Left lung (tissue), 10 donors: ENCODE results near the gene CLIC3. TPM values are rescaled to one million over a fixed set of nuclear protein-coding genes. Genes with fewer than 3 reads are reported as not detected.

ENCODE experiments used
- ATAC-seq: fragments of 200-7000 bp; cut with Tn5 transposase; one replicate; pipeline ENCODE4 v1.9.1; 2020; ENCODE audit warnings: moderate library complexity
- DNase-seq, 4 donors: peaks; one replicate each; pipeline ENCODE4 v3.0.0-alpha.2; 2013 to 2020
- H3K27ac ChIP-seq, 2 donors: fragments of 200-600 bp; sonication (generic) in 1 of 2; one replicate each; pipeline versions ENCODE4 v1.5.0 to v1.8.0; 2020 to 2021
- H3K27me3 ChIP-seq, 2 donors: fragments of 200-600 bp; sonication (generic) in 1 of 2; one replicate each; pipeline versions ENCODE4 v1.5.0 to v1.8.0; 2020 to 2021
- H3K36me3 ChIP-seq, 2 donors: fragments of 200-600 bp; sonication (generic) in 1 of 2; one replicate each; pipeline versions ENCODE4 v1.5.0 to v1.8.0; 2020 to 2021
- H3K4me1 ChIP-seq, 2 donors: fragments of 200-600 bp; one replicate each; pipeline ENCODE4 v1.8.0; 2021
- H3K4me3 ChIP-seq, 2 donors: fragments of 200-600 bp; sonication (generic) in 1 of 2; one replicate each; pipeline versions ENCODE4 v1.5.0 to v1.8.0; 2020 to 2021; ENCODE audit warnings: mild to moderate bottlenecking in 1 of 2
- H3K9me3 ChIP-seq, 2 donors: fragments of 200-600 bp; sonication (generic) in 1 of 2; one replicate each; pipeline versions ENCODE4 v1.5.0 to v1.8.0; 2020 to 2021
- intact Hi-C, 2 donors: fragments of 100-400 bp; cut with DNase I; formaldehyde crosslinking; loops; one replicate each; pipeline versions ENCODE4 v1.11.2 to v1.14.2; 2022
- polyA plus RNA-seq, 6 donors: library from polyadenylated mRNA; unstranded; fragments of 120-200 nt; gene quantifications; one replicate each; pipeline ENCODE4 v1.2.1, GENCODE V29; 2013; ENCODE audit not compliant: insufficient read length in 6 of 6
- total RNA-seq, 2 donors: library from RNA; stranded (reverse); fragmentation: NEBNext Ultra II Directional; extraction: Animal tissue kit (Norgen Biotek cat#: 25700); gene quantifications; one replicate each; pipeline ENCODE4 v1.2.1, GENCODE V29; 2021
- TF ChIP-seq, protein P1 (sequence below), 2 donors: fragments of 200-600 bp; sonication (generic) in 1 of 2; IDR thresholded peaks; one replicate each; pipeline versions ENCODE4 v1.5.0 to v1.8.0; 2021; ENCODE audit warnings: antibody characterized with exemption in 2 of 2
- donor health status: DM: no; HTN: yes; CAD: no.
- donor health status: DM: no; HTN: no; CAD: no.

The CLIC3 gene
- total and polyA plus RNA-seq, 8 donors = 30.7 to 85.4 (median 42.3) TPM

- no peak for DNase-seq
- H3K36me3 ChIP-seq = no peaks in the 10 kb centered on the region
- intact Hi-C loops = no loop called here
- no peaks in the 10 kb centered on the region for H3K9me3 ChIP-seq
- peaks cover under 1 to 24% of the 10 kb centered on the region in 2 donors for H3K4me1 ChIP-seq
- H3K27ac ChIP-seq = no peak overlapping the region
- TF ChIP-seq, protein P1, sequence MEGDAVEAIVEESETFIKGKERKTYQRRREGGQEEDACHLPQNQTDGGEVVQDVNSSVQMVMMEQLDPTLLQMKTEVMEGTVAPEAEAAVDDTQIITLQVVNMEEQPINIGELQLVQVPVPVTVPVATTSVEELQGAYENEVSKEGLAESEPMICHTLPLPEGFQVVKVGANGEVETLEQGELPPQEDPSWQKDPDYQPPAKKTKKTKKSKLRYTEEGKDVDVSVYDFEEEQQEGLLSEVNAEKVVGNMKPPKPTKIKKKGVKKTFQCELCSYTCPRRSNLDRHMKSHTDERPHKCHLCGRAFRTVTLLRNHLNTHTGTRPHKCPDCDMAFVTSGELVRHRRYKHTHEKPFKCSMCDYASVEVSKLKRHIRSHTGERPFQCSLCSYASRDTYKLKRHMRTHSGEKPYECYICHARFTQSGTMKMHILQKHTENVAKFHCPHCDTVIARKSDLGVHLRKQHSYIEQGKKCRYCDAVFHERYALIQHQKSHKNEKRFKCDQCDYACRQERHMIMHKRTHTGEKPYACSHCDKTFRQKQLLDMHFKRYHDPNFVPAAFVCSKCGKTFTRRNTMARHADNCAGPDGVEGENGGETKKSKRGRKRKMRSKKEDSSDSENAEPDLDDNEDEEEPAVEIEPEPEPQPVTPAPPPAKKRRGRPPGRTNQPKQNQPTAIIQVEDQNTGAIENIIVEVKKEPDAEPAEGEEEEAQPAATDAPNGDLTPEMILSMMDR (IDR thresholded peaks at IDR 0.05) = no peak
- H3K27me3 ChIP-seq = peaks cover 0 to 8% of the 10 kb centered on the region in 2 donors
- H3K4me3 ChIP-seq = no peak overlapping the region
- ATAC-seq = no peak
Measured at GRCh38 chr9:136970361-136970760, 26.0 kb downstream of the CLIC3 start.

DNA sequence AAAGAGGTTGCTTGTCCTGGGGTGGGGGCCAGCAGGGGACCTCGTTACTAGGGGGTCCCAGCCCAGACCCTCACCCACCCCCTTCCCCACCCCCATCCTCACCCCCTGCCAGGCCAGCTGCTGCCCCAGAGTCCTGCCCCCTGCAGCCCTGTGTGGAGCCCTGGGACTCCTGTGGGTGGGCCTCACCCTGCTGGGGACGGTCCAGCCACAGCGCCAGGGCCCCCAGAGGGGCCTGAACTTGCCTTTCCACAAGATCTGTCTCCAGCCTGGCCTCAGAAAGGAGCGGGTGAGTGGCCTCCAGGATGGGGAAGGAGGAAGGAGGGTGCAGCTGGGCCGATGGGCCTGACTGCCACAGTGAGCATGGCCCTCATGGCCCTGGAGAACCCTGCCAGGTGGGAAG is 26.6 kb downstream of the CLIC3 start:
- TF ChIP-seq, protein P1 (IDR thresholded peaks at IDR 0.05) = no peak
- Histone ChIP-seq H3K4me3 (no peak overlapping the region), H3K9me3 (no peaks in the 10 kb centered on the region), H3K27ac (no peak overlapping the region), H3K36me3 (no peaks in the 10 kb centered on the region), H3K27me3 (peaks cover 0 to 8% of the 10 kb centered on the region in 2 donors), H3K4me1 (peaks cover 0 to 18% of the 10 kb centered on the region in 2 donors)
- no peak for DNase-seq
- ATAC-seq = no peak
- intact Hi-C loops = no loop called here

DNA sequence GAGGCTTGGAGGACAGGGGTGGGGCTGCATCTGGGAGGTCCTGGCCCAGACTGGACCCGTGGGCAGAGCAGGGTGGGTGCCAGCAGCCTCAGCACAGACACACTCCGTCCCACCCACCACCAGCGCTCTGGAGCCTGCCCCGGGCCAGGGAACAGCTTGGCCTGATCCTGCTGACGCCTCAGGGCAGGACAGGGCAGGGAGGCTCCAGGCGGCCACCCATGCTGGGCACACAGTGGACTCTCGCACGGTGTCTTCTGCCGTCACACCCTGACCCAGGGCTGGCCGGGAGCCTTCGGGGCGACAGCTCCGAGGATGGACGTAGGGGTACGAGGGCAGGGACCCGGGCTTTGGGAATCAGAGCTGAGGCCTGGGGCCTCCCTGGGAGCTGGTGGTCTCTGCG is 27.2 kb downstream of the CLIC3 start:
- Histone ChIP-seq H3K4me3 (no peak overlapping the region), H3K27me3 (peaks cover 0 to 8% of the 10 kb centered on the region in 2 donors), H3K9me3 (no peaks in the 10 kb centered on the region), H3K4me1 (peaks cover 0 to 16% of the 10 kb centered on the region in 2 donors), H3K27ac (no peak overlapping the region), H3K36me3 (no peaks in the 10 kb centered on the region)
- TF ChIP-seq, protein P1 (IDR thresholded peaks at IDR 0.05) = no peak
- ATAC-seq = no peak
- no peak for DNase-seq
- intact Hi-C loops = no loop called here

DNA sequence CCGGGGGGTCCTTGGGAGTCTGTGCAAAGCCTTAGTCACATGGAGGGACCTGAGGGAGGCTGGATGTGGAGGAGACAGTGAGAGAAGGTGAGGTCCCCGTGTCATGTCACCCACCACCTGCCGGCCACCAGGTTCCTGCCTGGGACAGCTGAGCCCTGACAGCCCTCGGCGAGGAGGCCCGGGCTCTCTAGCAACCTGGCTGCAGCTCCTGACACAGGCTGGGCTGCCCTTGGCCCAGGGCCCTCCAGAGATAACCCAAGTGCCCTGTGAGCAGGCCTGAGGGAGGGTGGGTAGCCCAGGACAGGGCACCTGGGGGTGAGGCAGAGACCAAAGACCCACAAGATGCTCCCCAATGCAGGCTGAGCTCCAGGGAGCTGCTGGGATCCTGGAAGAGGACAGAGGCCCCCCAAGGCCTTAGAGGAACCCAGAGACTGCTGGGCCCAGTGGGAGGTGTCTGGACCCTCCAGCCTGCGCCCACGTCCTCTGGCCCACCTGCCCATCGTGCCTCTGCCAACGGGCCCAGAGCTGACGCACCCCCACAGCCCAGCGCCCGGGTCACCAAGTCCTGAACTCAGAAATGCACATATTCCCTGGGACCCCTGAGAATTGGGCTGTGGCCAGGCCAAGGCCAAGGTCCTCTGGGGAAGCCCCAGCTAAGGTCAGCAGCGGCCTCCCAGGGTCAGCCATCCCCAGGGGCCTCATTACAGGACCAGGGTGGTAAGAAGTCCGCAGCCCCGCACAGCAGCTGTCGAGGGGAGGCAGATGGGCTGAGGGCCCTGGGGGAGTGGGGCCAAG is 27.8 kb downstream of the CLIC3 start:
- Histone ChIP-seq H3K4me1 (peaks cover 0 to 13% of the 10 kb centered on the region in 2 donors), H3K27ac (no peak overlapping the region), H3K4me3 (no peak overlapping the region), H3K9me3 (no peaks in the 10 kb centered on the region), H3K27me3 (peaks cover 0 to 8% of the 10 kb centered on the region in 2 donors), H3K36me3 (no peaks in the 10 kb centered on the region)
- TF ChIP-seq, protein P1 (IDR thresholded peaks at IDR 0.05) = no peak
- ATAC-seq (no peak), DNase-seq (no peak)
- intact Hi-C loops = no loop called here

- H3K27me3 ChIP-seq = peaks cover 0 to 8% of the 10 kb centered on the region in 2 donors
- DNase-seq (no peak), ATAC-seq (no peak)
- no peaks in the 10 kb centered on the region for H3K36me3 ChIP-seq
- no peak overlapping the region for H3K4me3 ChIP-seq
- TF ChIP-seq, protein P1 (IDR thresholded peaks at IDR 0.05) = no peak
- H3K27ac ChIP-seq = no peak overlapping the region
- H3K9me3 ChIP-seq = no peaks in the 10 kb centered on the region
- peaks cover 0 to 12% of the 10 kb centered on the region in 2 donors for H3K4me1 ChIP-seq
- intact Hi-C loops = no loop called here
Measured at GRCh38 chr9:136965771-136966484, 30.4 kb downstream of the CLIC3 start.
